GM18508 (cell line): Measurements from ENCODE around the gene MRPL52.
"Not testable (repeated sequence)": the region's sequence is repeated elsewhere in the genome, so short reads cannot be mapped to it uniquely, and the experiment has no call there.

Source experiments
- ATAC-seq: cut with Tn5 transposase; IDR thresholded peaks from one replicate; pipeline ENCODE4 v1.9.1; 2021; ENCODE audit warnings: moderate number of reproducible peaks; ENCODE audit not compliant: insufficient read depth, unreplicated experiment

The MRPL52 gene

DNA sequence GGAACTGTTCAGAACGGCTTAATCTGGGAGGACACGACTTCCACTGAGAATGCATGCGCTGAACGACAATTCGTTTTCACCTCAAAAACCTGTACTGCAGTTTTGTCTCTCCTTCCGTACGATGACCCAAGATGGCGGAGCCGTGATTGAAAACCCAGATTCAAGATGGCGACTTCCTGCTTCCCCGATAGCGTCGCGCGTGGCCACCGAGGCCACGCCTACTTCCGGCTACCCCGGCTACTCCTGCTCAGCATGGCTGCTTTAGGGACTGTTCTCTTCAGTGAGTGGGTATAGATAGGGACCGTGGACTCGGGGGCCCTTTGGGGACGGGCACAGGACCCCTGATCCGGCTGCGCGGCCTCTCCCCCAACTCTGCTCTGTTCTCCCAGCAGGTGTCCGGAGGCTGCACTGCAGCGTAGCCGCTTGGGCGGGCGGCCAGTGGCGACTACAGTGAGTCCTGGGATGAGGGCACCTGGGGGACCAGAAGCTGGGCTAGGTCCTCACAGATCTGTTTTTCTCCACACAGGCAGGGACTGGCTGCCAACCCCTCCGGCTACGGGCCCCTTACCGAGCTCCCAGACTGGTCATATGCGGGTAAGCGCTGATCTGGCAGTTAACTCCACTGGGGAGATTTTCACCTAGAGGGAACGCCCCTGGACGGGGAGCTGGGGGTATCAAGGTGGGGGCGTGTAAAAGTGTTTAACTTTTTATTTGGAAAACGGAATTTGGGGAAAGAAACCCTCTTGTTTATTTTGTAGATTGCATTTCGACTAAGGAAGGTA is at the start of gene MRPL52:
MRPL52 (plus strand) TSS at position 227 of the 782 bp plus-strand sequence; CDS start at position 253, 26 bp downstream.
- peak; percentile 44 for ATAC-seq

DNA sequence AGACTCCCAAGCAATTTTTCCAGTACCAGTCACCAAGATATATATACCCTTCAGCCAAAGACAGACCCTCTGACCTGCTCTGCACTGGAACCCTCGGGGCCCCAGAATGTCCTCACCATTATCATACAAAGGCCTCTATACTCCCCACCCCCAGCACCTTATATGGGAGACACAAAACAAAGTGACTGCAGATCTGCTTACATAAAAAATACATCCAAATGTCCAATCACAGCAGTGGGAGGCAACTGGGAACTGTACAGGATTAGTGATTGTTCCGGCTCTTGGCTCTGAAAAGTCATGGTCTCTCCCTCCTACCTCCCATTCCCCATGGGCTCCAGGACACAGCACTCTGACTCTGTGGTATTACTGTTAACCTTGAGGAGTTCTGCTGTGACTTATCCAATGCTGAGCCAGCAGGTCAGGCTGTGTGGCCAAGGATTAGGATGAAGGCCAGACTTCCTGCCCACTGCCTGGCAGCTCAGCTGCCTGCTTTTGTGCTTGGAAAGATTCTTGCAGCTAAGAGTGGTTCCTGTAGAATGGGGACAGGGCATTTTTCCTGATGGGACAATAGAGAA is 49.5 kb upstream of the MRPL52 start:
- ATAC-seq, result no peak

DNA sequence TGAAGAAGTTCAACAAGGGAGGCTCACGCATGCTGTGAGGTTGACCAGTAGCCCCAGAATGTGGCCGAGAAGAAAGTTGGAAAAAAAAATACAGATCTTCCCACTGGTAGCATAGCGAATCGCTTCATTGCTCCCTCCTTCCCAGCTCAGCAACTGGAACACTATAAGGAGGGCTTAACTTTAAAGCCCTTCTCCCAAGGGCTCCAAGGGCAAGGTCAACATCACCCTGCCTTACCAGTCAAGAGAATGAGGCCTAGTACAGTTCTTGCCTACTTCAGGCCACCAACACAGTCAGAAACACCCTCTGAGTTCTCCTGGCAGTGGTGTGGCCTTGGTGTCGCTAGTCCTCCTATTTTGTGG is 48.8 kb upstream of the MRPL52 start:
- no peak for ATAC-seq

DNA sequence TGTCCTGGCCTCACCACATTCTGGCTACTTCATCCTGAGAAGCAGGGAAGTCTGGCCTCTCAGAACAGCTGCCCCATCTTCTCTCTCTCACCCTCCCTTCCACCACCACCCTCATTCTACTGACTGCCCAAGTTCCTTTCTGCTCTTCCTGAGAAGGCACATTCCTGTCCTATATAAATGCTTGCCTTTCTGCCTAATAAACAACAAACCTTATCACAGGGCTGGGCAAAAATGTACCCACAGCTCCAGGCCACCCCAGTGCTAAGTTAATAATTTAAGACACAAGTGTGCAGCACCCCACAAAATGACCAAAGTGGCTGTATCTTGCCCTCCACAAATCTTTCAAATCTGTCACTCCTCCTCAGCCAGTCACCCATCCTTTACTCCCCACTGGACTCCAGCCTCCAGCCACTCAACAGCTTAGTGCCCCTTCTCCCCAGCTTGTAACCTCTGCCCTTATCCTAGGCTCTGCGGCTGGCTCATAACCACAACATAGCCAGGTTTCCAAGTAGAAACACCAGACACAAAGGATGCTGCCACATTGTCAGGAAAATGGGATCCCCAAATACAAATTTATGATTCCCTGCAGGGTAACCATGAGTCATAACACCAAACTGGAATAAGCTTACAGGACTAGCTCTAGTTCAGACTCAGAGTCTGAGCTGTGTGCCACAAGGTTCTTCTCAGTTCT is 48.2 kb upstream of the MRPL52 start:
- ATAC-seq, result no peak

DNA sequence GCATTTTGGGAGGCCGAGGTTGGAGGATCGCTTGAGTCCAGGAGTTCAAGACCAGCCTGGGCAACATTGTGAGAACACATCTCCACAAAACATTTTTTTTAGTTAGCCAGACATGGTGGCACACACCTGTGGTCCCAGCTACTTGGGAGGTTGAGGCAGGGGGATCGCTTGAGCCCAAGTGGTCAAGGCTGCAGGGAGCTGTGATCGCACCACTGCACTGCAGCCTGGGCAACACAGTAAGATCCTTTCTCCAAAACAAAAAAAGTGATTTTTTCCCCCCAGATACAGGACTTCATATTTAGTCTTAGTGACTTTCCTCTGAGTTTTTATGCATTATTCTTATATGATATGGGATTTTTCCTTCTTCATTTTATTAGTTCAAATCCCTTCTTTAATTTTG is 43.0 kb upstream of the MRPL52 start:
- ATAC-seq, result no peak

DNA sequence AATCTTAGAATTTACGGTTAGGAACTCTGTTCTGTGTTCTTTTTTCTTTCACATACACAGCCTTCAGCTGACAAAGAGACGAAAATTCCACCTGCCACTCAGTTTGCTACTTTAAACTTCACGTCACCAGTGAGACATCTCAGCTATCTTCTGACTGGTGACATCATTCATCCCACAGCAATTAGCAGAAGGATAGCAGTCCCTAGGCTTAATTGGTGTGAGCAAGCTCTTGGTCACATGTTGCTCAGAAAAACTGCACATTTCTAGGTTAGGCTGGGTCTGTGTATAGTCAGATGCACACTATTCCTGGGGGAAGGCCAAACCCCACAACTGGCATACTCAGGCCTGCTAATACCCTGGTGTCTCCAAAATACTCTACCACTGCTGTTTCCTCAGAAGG is 38.4 kb upstream of the MRPL52 start:
- no peak for ATAC-seq

DNA sequence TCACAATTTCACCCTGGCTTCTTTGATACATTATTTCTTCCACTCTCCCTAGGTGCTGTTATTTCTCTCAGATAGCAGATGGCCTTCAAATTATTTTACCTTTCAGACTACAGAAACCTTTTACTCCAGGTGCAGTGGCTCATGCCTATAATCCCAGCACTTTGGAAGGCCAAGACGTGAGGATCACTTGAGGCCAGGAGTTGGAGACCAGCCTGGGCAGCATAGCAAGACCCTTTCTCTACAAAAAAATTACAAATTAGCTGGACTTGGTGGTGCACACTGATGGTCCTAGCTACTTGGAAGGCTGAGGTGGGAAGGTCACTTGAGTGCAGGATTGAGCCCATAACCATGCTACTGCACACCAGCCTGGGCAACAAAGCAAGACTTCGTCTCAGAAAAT is 37.5 kb upstream of the MRPL52 start:
- ATAC-seq, result no peak

DNA sequence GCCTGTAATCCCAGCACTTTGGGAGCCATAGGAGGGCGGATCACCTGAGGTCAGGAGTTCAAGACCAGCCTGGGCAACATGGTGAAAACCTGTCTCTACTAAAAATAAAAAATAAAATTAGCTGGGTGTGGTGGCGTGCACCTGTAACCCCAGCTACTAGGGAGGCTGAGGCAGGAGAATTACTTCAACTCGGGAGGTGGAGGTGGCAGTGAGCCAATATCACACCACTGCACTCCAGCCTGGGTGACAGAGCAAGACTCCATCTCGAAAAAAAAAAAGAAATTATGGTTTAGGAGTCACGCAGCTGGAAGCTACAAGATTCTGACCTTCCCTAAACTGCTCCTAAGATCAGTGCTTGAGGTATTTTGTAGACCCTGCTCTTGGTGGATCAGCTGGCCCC is 36.1 kb upstream of the MRPL52 start:
- not testable (repeated sequence) for ATAC-seq

DNA sequence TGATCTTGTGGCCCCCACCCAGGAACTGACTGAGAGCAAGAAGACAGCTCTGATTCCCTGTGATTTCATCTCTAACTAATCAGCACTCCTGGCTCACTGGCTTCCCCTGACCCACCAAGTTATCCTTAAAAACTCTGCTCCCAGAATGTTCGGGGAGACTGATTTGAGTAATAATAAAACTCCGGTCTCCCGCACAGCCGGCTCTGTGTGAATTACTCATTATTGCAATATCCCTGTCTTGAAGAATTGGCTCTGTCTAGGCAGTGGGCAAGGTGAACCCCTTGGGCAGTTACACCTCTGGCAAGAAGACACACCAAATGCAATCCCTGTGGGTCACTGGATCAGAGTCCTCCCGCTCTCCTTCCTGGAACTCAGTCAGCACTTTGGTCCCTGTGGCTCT is 35.7 kb upstream of the MRPL52 start:
- ATAC-seq, result no peak

DNA sequence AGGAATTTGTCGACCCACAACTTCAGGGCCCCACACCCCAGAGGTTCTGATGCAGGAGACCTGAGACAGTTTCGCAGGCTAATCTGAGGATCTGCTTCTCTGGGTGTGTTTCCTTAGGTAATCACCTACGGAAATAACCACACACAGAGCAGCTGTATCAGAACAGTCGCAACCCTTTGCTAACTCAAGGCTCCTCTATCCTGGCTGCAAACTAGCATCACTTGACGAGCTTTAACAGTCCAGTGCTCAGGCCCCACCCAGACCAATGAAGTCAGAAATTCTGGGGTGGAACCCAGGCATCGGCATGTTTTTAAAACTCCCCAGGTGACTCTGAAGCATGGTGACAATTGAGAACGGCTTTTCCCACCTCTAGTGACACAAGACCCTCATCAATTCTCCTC is 35.1 kb upstream of the MRPL52 start:
- no peak for ATAC-seq

DNA sequence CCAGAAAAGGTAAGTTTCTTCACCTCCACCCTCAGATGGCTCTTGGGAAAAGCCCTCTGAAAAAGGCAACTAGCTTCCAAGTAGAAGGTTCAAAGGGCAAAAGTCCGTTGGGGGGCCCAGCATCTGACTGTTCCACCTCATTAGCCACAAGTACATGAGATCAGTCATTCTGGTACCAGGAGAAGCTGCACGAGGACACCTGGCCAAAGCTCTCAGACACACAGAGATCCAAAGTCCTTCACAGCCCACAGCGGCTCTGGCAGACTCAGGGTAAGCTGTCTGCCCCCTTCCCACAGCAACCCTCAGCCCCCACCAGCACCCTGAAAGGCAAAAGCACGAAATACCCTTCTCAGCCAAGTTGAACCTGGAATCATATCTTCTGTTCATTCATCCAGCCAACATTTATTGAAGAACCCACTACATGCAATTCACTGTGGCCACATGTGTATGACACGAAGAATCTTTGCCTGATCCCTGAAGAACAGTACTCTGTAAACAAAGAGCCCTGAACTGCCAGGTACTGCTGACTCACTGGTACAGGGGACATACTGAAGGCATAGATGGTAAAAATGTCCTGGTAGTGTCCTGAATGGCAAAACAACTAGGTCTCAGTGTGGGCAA is 33.5 kb upstream of the MRPL52 start:
- no peak for ATAC-seq

DNA sequence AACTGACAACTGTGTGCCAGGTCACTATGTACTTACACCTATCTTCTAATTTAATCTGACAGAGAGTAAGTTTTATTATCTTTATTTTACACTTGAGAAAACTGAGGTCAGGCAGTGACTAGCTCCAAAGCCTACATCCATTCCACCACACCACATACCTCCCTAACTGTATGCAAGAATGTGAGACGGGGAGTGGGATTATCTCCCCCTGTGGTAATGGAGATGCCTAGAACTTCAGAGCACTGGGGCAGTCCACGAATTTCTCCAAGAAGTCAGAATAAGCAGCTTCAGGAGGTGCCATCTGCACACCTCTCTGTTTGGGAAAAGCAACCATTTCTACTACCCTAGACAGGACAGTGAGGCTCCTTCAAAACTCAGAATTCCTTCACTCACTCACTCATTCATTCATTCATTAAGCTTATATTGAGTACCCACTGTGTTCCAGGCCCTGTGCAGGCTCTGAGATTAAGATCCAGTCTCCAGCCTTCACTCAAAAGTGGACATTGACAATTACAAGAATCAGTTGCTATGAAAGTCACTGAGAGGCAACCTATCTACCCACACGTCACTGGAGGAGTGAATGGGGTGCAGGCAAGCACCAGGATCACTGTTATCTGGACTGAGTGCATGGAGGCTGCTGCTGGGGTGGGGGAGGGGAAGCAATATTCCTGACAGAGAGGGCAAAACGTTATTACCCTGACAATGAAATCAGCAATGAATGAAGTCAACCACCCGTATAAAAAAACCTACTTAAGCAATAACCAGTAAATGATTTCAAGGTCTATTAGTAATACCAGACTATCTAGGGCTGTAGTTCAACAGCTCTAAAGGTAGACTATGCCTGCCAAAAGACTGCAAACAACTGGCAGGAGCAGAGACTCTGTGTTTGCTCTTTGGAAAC is 32.4 kb upstream of the MRPL52 start:
- no peak for ATAC-seq

DNA sequence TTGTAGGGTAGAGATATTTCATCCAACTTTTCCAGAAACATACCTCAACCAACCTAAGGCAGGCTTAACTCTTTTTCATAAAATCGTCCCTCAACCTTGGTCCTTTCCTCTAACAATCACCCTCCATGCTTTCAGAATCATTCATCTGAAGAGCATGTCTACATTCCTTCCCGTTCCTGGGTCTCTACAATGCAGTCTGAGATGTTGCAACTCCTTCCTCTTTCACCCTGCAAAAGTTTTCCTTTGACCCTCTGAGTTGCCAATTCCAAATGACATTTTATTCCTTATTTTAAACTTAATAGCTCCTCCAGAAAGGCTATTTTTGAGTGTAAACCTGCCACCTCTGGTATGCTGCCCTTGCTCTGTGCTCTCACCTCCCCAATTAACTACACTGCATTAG is 31.2 kb upstream of the MRPL52 start:
- ATAC-seq, result no peak

DNA sequence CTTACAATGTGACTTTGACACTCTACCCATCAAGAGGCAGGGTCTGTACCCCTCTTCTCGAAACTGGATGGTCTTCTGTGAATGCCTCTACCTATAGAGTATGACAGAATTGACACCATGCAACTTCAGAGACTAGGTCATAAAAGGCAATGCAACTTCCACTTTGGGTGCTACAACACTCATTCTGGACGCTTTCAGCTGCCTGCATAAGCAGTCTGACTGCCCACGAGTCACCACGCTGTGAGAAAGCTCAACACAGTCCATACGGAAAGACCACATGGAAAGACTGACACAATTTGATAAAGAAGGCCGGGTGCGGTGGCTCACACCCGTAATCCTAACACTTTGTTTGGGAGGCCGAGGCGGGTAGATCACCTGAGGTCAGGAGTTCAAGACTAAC is 29.3 kb upstream of the MRPL52 start:
- ATAC-seq, result no peak

DNA sequence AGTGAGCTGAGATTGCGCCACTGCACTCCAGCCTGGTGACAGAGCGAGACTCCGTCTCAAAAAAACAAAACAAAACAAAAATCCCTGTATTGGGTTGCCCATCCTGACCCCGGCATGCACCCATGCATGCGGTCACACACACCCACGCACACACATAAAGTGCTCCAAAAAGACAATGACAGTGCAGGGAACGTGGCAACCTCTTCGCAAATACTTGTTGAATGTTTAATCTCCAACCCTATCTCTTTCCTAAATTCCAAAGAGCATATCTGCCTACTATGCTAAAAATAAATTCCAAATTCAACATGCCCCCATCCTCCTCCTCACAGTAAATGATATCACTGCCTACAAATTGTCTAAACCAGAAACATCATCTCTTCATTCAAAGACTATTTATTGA is 28.0 kb upstream of the MRPL52 start:
- ATAC-seq, result no peak

DNA sequence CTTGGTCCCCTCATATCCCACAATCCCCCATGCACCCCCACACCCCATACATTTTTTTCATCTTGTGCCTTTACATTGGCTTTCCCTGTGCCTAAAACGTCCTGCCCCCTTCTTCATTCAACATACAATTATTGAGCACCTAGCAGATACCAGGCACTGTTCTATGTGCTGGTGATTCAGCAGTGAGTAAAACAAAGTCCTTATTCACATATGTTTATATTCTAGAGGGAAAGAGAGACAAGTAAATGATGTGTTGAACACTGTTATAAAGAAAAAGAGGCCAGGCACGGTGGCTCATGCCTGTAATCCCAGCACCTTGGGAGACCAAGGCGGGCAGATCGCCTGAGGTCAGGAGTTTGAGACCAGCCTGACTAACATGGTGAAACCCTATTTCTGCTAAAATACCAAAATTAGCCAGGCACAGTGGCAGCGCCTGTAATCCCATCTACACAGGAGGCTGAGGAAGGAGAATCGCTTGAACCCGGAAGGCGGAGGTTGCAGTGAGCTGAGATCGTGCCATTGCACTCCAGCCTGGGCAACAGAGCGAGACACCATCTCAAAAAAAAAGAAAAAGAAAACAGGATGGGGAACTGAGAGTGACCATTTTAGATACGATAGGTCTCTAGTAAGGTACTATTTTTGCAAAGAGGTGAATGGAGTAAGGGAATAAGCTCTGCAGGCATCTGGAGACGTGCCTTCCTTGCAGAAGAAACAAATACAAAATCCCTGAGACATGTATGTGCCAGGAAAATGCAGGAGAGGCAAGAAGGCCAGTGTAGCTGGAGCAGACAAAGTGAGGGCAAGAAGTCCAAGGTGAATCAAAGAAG is 26.6 kb upstream of the MRPL52 start:
- ATAC-seq, result no peak

DNA sequence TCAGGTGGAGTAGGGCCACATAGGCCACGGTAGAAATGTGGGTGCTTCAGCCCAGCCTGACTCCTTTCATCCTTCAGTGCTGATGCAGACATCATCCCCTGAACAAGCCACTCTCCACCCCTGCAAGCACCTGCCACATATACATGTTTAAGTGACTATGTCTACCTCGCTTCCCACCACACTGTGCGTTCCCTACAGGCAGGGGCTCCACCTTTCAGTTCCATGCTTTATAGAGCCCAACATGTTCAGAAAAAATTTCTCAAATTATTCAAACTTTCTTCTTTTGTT is 26.1 kb upstream of the MRPL52 start:
- ATAC-seq, result no peak

DNA sequence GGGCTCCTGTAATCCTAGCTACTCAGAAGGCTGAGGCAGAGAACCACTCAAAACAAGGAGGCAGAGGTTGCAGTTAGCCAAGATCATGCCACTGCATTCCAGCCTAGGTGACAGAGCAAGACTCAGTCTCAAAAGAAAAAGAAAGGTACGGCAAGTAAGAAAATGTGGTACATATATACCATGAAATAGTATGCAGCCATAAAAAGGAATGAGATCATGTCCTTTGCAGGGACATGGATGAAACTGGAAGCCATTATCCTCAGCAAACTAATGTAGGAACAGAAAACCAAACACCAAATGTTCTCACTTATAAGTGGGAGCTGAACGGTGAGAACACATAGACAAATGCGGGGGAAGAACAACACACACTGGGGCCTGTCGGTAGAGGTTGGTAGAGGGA is 24.5 kb upstream of the MRPL52 start:
- ATAC-seq, result not testable (repeated sequence)

DNA sequence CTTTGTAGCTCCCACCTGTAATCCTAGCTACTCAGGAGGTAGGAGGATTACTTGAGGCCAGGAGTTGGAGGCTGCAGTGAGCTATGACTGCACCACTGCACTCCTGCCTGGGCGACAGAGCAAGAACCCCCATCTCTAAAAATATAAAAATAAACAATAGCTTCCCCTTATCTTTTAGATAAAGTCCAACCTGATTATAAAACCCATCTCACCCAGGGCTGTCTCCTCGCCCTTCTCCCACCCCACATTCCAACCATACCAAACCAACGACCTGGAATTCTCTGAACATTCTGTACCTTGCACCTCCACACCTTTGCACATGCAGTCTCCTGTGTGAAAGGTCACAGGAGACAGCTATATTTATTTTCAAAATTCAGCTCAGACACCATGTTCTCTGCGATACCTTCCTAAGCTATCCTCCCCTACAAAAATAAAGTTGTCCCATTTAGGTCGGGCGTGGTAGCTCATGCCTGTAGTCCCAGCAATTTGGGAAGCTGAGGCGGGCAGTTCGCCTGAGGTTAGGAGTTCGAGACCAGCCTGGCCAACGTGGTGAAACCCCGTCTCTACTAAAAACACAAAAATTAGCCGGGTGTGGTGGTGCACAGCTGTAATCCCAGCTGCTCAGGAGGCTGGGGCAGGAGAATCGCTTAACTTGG is 22.1 kb upstream of the MRPL52 start:
- ATAC-seq, result no peak
